Activated CD4-positive, alpha-beta T cell treated with anti-CD3 and anti-CD28 coated beads, Interleukin-2, amount 50 U/mL, for 48 hours (primary cell): ENCODE results near the gene GALNT6.
"Not testable (repeated sequence)": the region's sequence is repeated elsewhere in the genome, so short reads cannot be mapped to it uniquely, and the experiment has no call there.

Experiments used
- DNase-seq, 2 experiments: peaks; one replicate each; pipeline ENCODE4 v3.0.0-alpha.2; 2020

The GALNT6 gene

DNA sequence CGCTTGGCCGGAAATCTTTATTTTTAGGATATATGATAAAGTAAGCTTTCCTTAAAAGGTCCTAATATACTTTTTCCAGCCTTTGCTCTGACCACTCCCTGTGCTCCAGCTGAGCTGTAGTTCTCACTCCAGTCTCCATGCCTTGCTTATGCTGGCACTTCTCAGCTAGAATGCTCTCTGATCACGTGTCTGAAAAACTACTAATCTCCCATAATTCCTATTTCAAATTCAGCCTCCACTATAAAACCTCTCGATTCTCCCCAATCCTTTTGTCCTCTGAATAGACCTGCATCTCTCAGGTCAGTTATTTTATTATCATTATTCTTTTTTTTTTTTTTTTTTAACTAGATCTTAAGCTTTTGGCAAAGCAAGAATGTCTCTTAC lies 70.9 kb downstream of the GALNT6 start:
- no peak for DNase-seq

DNA sequence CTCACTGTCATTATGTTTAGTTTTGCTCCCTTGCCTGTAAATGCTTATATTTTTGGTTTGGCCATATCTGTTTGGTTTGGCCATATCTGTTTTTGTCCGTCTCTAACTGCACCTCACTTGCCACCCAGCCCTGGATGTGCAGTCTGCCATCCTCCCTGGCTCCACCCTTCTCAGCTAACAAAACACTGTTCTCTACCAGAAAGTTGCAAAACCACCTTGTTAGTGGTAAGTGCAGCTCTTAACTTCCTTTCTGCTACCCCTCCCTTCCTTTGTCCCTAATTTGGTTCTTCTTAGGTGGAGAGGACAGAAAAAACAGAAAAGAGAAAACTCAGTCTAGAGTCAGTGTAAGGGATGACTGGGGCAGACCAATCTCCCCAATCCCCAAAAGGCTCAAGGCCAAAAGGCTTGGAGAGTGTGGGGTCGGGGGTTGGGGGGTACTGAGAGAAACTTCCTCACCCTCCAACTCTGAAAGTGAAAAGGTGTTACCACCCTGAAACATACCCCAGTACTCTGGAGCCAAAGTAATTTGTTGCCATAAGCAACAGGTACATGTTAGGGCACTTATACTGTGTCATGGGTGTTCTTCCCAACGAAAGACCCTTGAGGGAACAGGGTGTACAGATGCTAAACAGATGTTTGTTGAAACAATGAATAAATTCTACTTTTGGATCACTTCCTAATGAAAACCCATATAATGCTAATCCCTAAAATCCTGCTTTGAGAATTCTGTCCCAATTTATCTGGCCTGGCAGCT lies 72.2 kb downstream of the GALNT6 start:
- DNase-seq = no peak

DNA sequence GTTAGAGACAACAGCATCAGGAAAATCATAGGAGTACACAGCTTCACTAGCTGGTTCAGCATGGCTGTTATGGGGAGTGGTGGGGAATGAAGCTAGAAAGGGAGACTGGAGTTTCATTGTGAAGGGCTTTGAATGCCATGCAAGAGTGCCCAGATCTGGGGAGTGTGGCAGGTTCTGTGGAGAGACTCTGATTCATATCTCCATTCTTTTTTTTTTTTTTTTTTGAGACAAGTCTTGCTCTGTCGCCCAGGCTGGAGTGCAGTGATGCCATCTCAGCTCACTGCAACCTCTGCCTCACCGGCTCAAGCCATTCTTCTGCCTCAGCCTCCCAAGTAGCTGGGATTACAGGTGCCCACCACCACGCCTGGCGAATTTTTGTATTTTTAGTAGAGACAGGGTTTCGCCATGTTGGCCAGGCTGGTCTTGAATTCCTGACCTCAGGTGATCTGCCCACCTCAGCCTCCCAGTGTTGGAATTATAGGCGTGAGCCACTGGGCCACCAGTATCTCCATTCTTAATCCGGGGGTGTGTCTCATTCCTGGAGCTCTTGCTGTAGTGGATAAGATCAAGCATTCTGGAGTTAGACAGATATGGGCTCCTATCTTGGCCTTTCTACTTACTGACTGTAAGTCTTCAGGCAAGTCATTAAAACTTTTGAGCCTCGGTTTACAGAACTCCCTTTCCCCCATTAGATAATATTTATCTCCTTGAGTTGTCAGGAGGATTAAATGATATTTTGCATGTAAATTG lies 73.0 kb downstream of the GALNT6 start:
- DNase-seq = not testable (repeated sequence)

DNA sequence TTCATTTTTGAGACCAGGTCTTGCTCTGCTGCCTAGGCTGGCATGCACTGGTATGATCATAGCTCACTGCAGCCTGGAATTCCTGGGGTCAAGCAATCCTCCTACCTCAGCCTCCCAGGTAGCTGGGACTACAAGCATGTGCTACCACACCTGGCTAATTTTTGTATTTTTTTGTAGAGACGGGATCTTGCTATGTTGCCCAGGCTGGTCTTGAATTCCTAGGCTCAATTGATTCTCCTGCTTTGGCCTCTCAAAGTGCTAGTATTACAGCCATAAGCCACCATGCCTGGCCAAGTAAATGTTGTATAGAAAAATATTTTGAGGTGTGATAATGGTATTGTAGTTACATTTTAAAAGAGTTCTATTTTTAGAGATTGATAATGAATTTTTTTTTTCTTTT lies 79.8 kb downstream of the GALNT6 start:
- no peak for DNase-seq

DNA sequence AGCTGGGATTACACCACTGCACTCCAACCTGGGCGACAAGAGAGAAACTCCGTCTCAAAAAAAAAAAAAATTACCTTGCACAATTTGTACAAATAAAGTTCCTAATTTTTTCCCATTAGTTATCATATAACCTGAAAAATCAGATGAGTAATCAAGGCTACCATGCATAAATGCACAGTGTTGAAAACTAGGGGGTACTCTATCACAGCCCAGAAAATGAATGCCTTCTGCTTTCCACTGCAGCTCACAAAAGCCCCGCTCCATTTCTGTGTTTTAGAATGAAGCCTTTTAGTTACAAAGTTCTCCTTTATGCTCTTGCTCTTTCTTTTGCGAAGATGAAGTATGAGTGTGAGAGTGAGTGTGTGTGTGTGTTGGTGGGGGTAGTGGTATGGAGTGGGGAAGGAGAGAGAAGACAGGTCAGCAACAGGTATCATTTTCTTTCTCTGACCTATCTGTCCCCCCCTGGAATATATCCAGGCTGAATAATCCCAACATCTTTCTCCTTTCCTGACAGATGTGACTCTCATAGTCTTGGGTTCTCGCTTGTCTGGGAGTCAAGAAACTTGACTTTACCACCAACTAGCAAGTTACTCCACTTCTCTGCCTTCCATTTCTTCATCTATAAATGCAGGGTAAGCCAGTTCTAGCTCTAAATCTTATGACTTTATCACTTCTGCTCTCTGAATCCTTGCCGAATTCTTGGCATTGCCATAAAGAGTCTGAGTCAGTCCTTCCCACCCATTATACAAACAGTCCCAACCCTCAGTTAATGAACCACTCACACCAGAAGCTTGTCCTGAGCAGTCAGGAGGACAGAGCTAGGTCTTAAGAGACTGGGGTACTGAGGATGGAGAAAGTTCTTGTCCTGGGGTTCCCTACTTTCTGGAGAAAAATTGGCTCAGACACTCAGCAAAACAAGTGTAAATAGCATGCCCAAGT lies 83.3 kb downstream of the GALNT6 start:
- no peak for DNase-seq

DNA sequence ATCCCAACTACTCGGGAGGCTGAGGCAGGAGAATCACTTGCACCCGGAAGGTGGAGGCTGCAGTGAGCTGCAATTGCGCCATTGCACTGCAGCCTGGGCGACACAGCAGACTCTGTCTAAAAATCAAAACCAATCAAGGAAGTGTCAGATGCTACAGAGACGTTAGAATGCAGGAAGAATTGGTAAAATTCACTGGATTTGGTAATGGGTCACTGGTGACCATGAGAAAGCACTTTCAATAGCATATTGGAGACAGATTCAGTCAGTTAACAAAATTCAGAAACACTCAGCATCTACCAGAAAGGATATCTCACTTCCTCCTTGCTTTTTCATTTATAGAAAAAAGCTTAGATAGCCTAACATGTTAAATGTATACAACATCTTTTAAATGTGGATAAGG lies 84.7 kb downstream of the GALNT6 start:
- DNase-seq = no peak
